ENCODE data around the gene WDFY2. TPM values are rescaled to one million over a fixed set of nuclear protein-coding genes. Genes with fewer than 3 reads are reported as not detected.

Gene WDFY2
- total and polyA plus RNA-seq, 4 donors, result 4.6 to 27.3 (median 10.9) TPM

- peaks cover 0 to 8% (median 0%) of the 10 kb centered on the region in 5 donors for H3K4me1 ChIP-seq (ENCODE audit: control insufficient read depth in 5 of 5, insufficient read depth in 5 of 5, low read length in 5 of 5)
- peak overlapping the region in 1 of 2 donors; percentile 14 for H3K9ac ChIP-seq (ENCODE audit: insufficient read depth in 1 of 2, low read length in 2 of 2)
- H3K27ac ChIP-seq (ENCODE audit: low read depth in 1 of 2, low read length in 1 of 2), result no peak overlapping the region
- H3K27me3 ChIP-seq (ENCODE audit: control insufficient read depth in 3 of 3, insufficient read depth in 3 of 3, low read length in 2 of 3), result peaks cover 0 to 5% (median 0%) of the 10 kb centered on the region in 3 donors
- peak; percentile 66 to 74 (median 66) for DNase-seq
- peak; percentile 69 for TF ChIP-seq CTCF (IDR thresholded peaks at IDR 0.05; ENCODE audit: control extremely low read depth, extremely low read depth)
- peak; percentile 75 for ATAC-seq (ENCODE audit: insufficient read depth, low FRiP score)
- H3K4me3 ChIP-seq, result no peak overlapping the region
- H3K9me3 ChIP-seq (ENCODE audit: control insufficient read depth in 4 of 4, insufficient read depth in 3 of 4, low read length in 3 of 4), result no peaks in the 10 kb centered on the region
- WGBS, 2 donors, result 28 to 29% methylated on average over 13 of the region's 13 CpGs
- no peaks in the 10 kb centered on the region for H3K36me3 ChIP-seq (ENCODE audit: control insufficient read depth in 4 of 4, insufficient read depth in 4 of 4, low read length in 4 of 4)
Observed at GRCh38 chr13:51814825-51815650, 230.8 kb downstream of the WDFY2 start.

GRCh38 chr13:51815848-51816247 lies 231.6 kb downstream of the WDFY2 start:
- H3K9me3 ChIP-seq (ENCODE audit: control insufficient read depth in 4 of 4, insufficient read depth in 3 of 4, low read length in 3 of 4), result no peaks in the 10 kb centered on the region
- H3K9ac ChIP-seq (ENCODE audit: insufficient read depth in 1 of 2, low read length in 2 of 2), result no peak overlapping the region
- TF ChIP-seq CTCF (IDR thresholded peaks at IDR 0.05; ENCODE audit: control extremely low read depth, extremely low read depth), result no peak
- no peak overlapping the region for H3K4me3 ChIP-seq
- no peaks in the 10 kb centered on the region for H3K36me3 ChIP-seq (ENCODE audit: control insufficient read depth in 4 of 4, insufficient read depth in 4 of 4, low read length in 4 of 4)
- WGBS, 2 donors, result 72 to 89% methylated on average over 11 of the region's 11 CpGs
- ATAC-seq (ENCODE audit: insufficient read depth, low FRiP score), result peak; percentile 41
- H3K27ac ChIP-seq (ENCODE audit: low read depth in 1 of 2, low read length in 1 of 2), result no peak overlapping the region
- no peak for DNase-seq
- peaks cover 0 to 8% (median 0%) of the 10 kb centered on the region in 5 donors for H3K4me1 ChIP-seq (ENCODE audit: control insufficient read depth in 5 of 5, insufficient read depth in 5 of 5, low read length in 5 of 5)
- peaks cover 0 to 5% (median 0%) of the 10 kb centered on the region in 3 donors for H3K27me3 ChIP-seq (ENCODE audit: control insufficient read depth in 3 of 3, insufficient read depth in 3 of 3, low read length in 2 of 3)

- no peaks in the 10 kb centered on the region for H3K9me3 ChIP-seq (ENCODE audit: control insufficient read depth in 4 of 4, insufficient read depth in 3 of 4, low read length in 3 of 4)
- WGBS, 2 donors, result 87% methylated on average over 19 of the region's 19 CpGs
- no peak for TF ChIP-seq CTCF (IDR thresholded peaks at IDR 0.05; ENCODE audit: control extremely low read depth, extremely low read depth)
- H3K27ac ChIP-seq (ENCODE audit: low read depth in 1 of 2, low read length in 1 of 2), result no peak overlapping the region
- no peaks in the 10 kb centered on the region for H3K36me3 ChIP-seq (ENCODE audit: control insufficient read depth in 4 of 4, insufficient read depth in 4 of 4, low read length in 4 of 4)
- peaks cover 0 to 5% (median 0%) of the 10 kb centered on the region in 3 donors for H3K27me3 ChIP-seq (ENCODE audit: control insufficient read depth in 3 of 3, insufficient read depth in 3 of 3, low read length in 2 of 3)
- H3K4me3 ChIP-seq, result no peak overlapping the region
- no peak overlapping the region for H3K9ac ChIP-seq (ENCODE audit: insufficient read depth in 1 of 2, low read length in 2 of 2)
- DNase-seq (no peak), ATAC-seq (ENCODE audit: insufficient read depth, low FRiP score) (no peak)
- peaks cover 0 to 8% (median 0%) of the 10 kb centered on the region in 5 donors for H3K4me1 ChIP-seq (ENCODE audit: control insufficient read depth in 5 of 5, insufficient read depth in 5 of 5, low read length in 5 of 5)
Observed at GRCh38 chr13:51816604-51817249, 232.5 kb downstream of the WDFY2 start.

Small RNA genes lying within 50 kb of the gene (small RNA-seq; reads per million reads assigned to genes)
- gene MIR4703 (ENCODE audit: low replicate concordance), result not detected
- gene RN7SL413P (ENCODE audit: low replicate concordance), result not detected
- gene RNU6-65P (ENCODE audit: low replicate concordance), result not detected
- gene RNY1P6 (ENCODE audit: low replicate concordance), result not detected

Other genes starting within 250 kb of the WDFY2 start
- gene SERPINE3, start 244.8 kb upstream of the WDFY2 start, total RNA-seq, result not detected
- not detected for gene SERPINE3, start 244.8 kb upstream of the WDFY2 start, polyA plus RNA-seq
- gene INTS6, start 131.4 kb upstream of the WDFY2 start, total RNA-seq, result 10 to 100 TPM; 31.7 to 57.7 TPM
- 10 to 100 TPM in 1 of 2 donors, 1 to 10 TPM in 1; 9.5 to 10.4 TPM for gene INTS6, start 131.4 kb upstream of the WDFY2 start, polyA plus RNA-seq
- gene DHRS12, start 219.7 kb downstream of the WDFY2 start, total RNA-seq, result 10 to 100 TPM in 1 of 2 donors, 1 to 10 TPM in 1; 8.5 to 14.1 TPM
- 10 to 100 TPM in 1 of 2 donors, 1 to 10 TPM in 1; 9.8 to 17.9 TPM for gene DHRS12, start 219.7 kb downstream of the WDFY2 start, polyA plus RNA-seq

All from lung (tissue), 13 donors.